Limb (tissue), 2 donors: ENCODE measurements around the gene GNG2.

ENCODE experiments used
- DNase-seq, 2 donors: peaks; one replicate each; pipeline ENCODE4 v3.0.0-alpha.2; 2016; ENCODE audit errors: extremely low spot score in 2 of 2

The GNG2 gene

GRCh38 chr14:51860164-51860824 lies at the start of gene GNG2:
TSS of gene GNG2 (plus strand) at chr14:51860612. CDS start at chr14:51950679, 90,067 bp downstream.
- peak; percentile 74 to 86 for DNase-seq

- no peak for DNase-seq
Measured at GRCh38 chr14:51811706-51812105, 48.7 kb upstream of the GNG2 start.

GRCh38 chr14:51816031-51816430 lies 44.4 kb upstream of the GNG2 start:
- no peak for DNase-seq

- no peak for DNase-seq
Measured at GRCh38 chr14:51817326-51817725, 43.1 kb upstream of the GNG2 start.

- no peak for DNase-seq
Measured at GRCh38 chr14:51818748-51819380, 41.5 kb upstream of the GNG2 start.

GRCh38 chr14:51821822-51822221 lies 38.6 kb upstream of the GNG2 start:
- no peak for DNase-seq

- DNase-seq, result no peak
Measured at GRCh38 chr14:51822499-51822898, 37.9 kb upstream of the GNG2 start.

GRCh38 chr14:51823706-51824105 lies 36.7 kb upstream of the GNG2 start:
- no peak for DNase-seq

- no peak for DNase-seq
Measured at GRCh38 chr14:51824191-51824590, 36.2 kb upstream of the GNG2 start.

GRCh38 chr14:51825926-51826325 lies 34.5 kb upstream of the GNG2 start:
- DNase-seq, result no peak

- DNase-seq, result no peak
Measured at GRCh38 chr14:51828017-51828797, 32.2 kb upstream of the GNG2 start.

- no peak for DNase-seq
Measured at GRCh38 chr14:51834240-51834639, 26.2 kb upstream of the GNG2 start.

GRCh38 chr14:51836417-51836816 lies 24.0 kb upstream of the GNG2 start:
- no peak for DNase-seq

- DNase-seq, result no peak
Measured at GRCh38 chr14:51844081-51844881, 16.1 kb upstream of the GNG2 start.

GRCh38 chr14:51845811-51846210 lies 14.6 kb upstream of the GNG2 start:
- DNase-seq, result no peak

GRCh38 chr14:51846631-51847488 lies 13.6 kb upstream of the GNG2 start:
- peak in 1 of 2 donors; percentile 72 for DNase-seq

- no peak for DNase-seq
Measured at GRCh38 chr14:51847489-51847796, 13.0 kb upstream of the GNG2 start.

- DNase-seq, result no peak
Measured at GRCh38 chr14:51848120-51848519, 12.3 kb upstream of the GNG2 start.

GRCh38 chr14:51849097-51849496 lies 11.3 kb upstream of the GNG2 start:
- DNase-seq, result no peak

GRCh38 chr14:51850651-51851050 lies 9.8 kb upstream of the GNG2 start:
- DNase-seq, result no peak

- no peak for DNase-seq
Measured at GRCh38 chr14:51852541-51852940, 7.9 kb upstream of the GNG2 start.
